HG03196 (cell line): Measurements from ENCODE around the gene PRR27.

Source experiments
- ATAC-seq: cut with Tn5 transposase; IDR thresholded peaks from one replicate; pipeline ENCODE4 v1.9.1; 2021; ENCODE audit not compliant: unreplicated experiment

PRR27 gene

DNA sequence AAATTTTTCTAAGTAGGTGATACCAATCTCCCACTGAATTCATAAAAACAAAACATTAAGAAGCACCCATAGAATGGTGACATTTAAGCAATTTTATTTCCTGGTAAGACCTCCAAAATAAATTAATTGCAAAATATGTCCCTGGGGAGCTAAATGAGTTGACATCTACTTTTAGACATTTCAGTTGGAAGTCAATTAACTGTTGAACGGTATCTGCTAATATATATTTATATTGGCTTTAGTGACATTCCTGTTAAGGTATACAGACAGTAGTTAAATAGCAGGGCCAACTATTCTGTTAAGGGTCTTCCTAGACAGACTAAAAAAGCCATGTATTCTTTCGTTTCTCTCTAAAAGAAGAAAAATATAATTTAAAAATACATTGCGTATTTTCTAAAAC lies at the start of gene PRR27:
TSS of gene PRR27 (plus strand) at position 301 of the 400 bp plus-strand sequence. CDS start 139 bp downstream, outside the sequence.
- no peak for ATAC-seq

- ATAC-seq = no peak
These were observed 43.1 kb upstream of the PRR27 start for GRCh38 chr4:70110917-70111316.

- ATAC-seq = no peak
These were observed 40.4 kb upstream of the PRR27 start for GRCh38 chr4:70113656-70114055.

DNA sequence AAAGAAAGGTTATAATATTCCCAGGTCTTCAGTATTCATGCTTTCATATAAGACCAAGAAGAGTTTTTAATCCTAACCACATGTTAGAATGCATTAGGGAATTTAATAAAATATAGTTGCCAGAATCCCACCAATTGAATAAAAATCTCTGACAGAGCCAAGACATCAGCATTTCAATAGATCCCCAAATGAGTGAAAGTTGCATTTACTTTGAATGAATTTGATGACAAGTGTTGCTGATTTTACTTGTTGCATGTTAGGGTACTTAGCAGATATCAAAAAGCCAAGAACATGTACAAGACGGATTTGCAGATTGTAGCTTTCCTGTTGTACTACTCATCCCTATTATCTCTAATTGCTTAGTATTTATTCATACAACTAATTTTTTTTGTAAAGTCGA lies 39.9 kb upstream of the PRR27 start:
- no peak for ATAC-seq

- no peak for ATAC-seq
These were observed 33.7 kb upstream of the PRR27 start for GRCh38 chr4:70120323-70120722.

- no peak for ATAC-seq
These were observed 20.6 kb upstream of the PRR27 start for GRCh38 chr4:70133473-70133872.

- ATAC-seq = no peak
These were observed 15.3 kb upstream of the PRR27 start for GRCh38 chr4:70138751-70139150.

GRCh38 chr4:70151271-70151670 lies 2.8 kb upstream of the PRR27 start:
- ATAC-seq = no peak

DNA sequence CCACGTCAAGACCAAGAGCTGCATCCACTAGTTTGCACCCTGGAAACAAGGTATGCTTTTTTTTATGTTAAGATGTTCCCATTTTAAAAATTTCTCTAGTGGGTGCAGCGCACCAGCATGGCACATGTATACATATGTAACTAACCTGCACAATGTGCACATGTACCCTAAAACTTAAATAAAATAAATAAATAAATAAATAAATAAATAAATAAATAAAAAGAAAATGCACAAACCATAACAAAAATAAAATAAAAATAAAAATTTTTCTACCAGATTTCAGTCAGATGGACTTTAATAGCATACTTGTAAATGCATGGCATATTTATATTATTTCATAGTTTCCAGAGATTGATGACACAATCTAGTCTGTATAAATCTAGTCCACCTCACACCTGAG lies 1.9 kb upstream of the PRR27 start:
- no peak for ATAC-seq

GRCh38 chr4:70158576-70158975 lies 4.5 kb downstream of the PRR27 start:
- no peak for ATAC-seq

GRCh38 chr4:70177090-70177489 lies 23.1 kb downstream of the PRR27 start:
- ATAC-seq = no peak

- ATAC-seq = no peak
These were observed 24.1 kb downstream of the PRR27 start for GRCh38 chr4:70178075-70178660.

- ATAC-seq = no peak
These were observed 25.8 kb downstream of the PRR27 start for GRCh38 chr4:70179811-70180210.

- ATAC-seq = no peak
These were observed 27.8 kb downstream of the PRR27 start for GRCh38 chr4:70181864-70182263.

DNA sequence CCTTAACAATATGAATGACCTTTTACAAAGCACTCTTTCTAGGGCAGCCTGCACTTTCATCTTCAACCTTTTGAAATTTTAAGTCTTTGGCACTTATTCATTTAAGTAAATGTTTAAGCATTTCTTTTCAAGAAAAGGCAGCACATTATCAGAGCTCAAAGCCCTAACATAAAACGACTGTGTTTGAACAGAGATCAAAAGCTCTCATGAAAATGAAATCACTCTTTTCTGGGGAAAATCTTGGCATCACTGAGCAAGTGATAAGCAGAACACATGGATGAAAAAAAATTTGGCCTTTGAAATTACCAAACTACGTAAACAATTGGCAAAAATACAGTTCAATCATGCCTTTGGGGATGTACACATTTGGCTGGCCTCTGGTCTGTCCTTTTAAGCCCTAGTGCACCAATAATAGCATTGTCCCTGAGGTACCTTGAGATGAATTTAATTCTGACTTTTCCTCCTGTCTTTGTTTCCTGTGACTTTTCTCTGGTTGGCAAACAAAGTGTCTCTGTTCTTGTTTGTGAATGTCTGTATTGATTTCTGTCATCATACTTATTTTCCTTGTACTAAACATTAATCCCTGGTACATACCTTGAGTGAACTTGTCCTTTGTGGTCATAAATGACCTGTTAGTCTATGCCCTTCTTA lies 28.6 kb downstream of the PRR27 start:
- no peak for ATAC-seq

- ATAC-seq = peak; percentile 73
These were observed 29.3 kb downstream of the PRR27 start for GRCh38 chr4:70183168-70183939.

GRCh38 chr4:70183940-70184246 lies 29.9 kb downstream of the PRR27 start:
- ATAC-seq = no peak

DNA sequence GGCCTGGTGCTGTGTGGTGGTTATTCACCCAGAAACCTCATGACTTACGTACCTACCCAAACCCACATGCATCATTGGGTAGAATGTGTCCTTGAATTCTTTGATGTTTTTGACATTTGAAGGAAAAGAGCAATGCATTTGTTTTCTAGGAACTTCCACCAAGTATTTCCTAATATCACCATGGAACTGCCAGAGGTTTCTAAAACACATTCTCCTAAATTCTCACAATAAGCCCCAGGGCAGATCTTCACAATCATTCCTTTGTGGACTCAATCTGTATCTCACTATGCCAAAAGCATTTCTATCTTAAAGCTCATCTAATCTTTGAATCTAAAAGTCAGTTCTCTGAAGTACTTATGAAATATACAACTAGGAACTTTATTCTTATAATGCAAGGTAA lies 33.2 kb downstream of the PRR27 start:
- ATAC-seq = no peak

GRCh38 chr4:70190579-70190978 lies 36.5 kb downstream of the PRR27 start:
- ATAC-seq = no peak

- no peak for ATAC-seq
These were observed 37.6 kb downstream of the PRR27 start for GRCh38 chr4:70191647-70192046.

DNA sequence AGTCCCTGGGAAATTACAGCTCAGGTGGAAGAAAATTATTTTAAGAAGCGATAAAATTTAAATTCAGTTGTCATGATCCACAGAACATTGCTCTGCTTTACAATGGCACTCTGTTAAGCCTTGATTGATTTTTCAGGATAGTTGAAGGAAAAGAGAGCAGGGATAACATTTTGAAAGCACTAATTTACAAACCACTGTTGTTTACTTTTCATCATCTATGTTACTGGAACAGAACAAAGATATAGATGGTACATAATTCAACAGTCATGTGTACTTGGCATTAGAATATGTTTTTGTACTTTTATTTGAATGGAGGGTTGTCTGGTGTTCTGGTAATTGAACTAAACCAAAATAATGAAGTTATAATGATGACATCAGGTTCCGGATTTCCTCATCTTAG lies 38.9 kb downstream of the PRR27 start:
- ATAC-seq = no peak

GRCh38 chr4:70195425-70195824 lies 41.4 kb downstream of the PRR27 start, which contains the start of gene ODAM:
ODAM (plus strand) TSS chr4:70195725; CDS start chr4:70196544, 819 bp downstream.
- ATAC-seq = no peak
